Activated CD4-positive, alpha-beta T cell treated with anti-CD3 and anti-CD28 coated beads, Interleukin-2, amount 50 U/mL, for 16 hours (primary cell): ENCODE results near the gene B4GALNT1.
A peak's percentile ranks its signal among the peaks of the same experiment; 100 is the strongest.
"Not testable (repeated sequence)": the region's sequence is repeated elsewhere in the genome, so short reads cannot be mapped to it uniquely, and the experiment has no call there.

Experiments
- DNase-seq: peaks from one replicate; pipeline ENCODE4 v3.0.0-alpha.2; 2020

The B4GALNT1 gene

DNA sequence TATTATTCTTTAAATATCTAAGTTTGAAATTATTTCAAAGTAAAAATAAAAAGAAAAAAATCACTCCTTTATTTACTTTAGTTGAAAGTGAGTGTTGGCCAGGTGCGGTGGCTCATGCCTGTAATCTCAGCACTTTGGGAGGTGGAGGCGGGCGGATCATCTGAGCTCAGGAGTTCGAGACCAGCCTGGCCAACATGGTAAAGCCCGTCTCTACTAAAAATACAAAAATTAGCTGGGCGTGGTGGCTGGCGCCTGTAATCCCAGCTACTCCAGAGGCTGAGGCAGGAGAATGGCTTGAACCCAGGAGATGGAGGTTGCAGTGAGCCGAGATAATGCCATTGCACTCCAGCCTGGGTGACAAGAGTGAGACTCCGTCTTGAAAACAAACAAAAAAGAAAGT, 3.7 kb upstream of the B4GALNT1 start:
- DNase-seq = not testable (repeated sequence)

DNA sequence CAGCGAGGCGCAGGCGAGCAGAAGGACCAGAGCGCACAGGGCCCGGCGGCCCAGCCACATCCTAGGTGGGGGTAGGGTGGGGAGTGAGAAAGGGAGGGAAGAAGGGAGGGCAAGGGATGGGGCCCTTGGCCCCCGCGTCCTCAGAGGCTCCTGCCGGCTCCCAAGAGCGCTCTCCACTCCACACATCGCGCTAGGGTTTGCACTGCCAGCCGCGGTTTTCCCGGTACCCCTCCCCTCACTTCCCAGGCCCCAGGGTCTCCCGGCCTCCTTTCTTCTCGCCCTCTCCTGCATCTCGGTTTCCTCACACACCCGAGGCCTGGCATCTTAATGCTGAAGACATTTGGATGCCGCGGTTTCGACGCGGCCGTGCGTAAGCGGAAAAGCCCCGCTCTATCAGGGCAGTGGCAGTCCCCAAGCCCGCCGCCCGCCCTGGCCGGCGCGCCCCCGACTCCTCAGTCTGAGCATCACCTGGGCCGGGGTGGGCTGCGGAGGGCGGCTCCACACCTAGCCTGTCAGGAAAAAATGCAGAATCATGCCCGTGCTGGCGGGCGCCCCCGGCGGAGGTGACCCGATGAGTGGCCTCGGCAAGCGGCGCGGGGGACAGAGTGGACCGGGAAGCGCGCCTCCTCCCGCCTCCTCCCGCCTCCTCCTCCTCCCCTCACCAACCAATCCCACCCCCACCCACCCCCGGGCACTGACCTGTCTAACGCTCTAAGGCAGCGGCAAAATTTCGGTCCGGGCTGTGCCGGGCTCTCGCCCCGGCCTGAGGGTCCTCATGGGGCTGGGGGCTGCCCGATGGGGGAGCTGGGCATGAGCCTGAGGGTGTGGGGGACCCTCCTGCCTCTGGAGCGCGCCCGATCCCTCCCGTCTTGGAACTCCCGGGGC, 686 bp downstream of the B4GALNT1 start:
- DNase-seq = peak; percentile 16

DNA sequence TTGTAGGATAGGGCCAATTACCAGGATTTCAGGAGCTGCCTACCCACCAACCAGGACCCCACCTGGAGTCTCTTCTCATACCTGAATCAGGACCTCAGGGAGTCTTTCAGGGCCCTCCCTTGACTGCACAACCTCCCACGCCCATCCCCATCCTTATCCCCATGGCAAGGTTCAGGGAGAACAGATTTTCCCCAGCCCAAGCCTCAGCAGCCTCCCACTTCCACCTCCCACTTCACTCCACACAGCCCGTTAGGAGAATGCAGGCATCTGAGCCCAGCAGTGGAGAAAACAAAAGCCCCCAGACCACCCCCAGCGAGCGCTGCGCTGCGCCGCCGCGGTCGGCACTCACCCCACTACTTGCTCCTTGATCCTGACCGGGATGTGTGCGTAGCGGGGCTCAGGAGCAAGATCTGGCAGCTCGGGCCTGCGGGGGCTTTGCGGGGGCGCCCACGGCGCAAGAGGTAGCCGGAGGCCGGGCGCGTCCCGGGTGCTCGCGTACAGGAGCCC, 1.4 kb downstream of the B4GALNT1 start:
- DNase-seq = no peak

DNA sequence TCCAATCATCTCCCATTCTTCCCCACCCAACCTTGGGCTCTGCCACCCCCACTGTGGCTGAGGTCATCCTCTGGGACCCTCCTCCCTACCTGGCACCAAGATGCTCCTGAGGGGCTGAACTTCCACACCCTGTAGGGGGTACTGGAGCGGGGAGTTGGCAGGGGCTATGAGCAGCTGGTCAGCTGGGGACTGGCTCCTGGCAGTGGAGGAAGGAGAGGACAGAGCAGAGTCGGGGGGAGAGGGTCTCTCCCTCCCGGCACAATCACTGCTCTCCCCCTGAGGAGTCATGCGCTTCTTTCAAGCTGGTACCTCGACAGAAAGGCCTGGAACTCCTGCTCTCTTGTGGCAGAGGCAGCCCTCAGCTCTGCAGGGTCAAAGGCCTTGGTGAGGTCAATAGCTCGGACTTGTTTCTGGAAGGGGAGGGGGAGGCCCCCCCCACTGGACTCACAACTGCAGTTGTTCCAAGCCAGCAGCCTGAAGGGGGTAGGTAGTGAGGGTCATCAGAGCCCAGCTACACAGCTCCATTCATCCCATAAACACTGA, 2.0 kb downstream of the B4GALNT1 start:
- no peak for DNase-seq

DNA sequence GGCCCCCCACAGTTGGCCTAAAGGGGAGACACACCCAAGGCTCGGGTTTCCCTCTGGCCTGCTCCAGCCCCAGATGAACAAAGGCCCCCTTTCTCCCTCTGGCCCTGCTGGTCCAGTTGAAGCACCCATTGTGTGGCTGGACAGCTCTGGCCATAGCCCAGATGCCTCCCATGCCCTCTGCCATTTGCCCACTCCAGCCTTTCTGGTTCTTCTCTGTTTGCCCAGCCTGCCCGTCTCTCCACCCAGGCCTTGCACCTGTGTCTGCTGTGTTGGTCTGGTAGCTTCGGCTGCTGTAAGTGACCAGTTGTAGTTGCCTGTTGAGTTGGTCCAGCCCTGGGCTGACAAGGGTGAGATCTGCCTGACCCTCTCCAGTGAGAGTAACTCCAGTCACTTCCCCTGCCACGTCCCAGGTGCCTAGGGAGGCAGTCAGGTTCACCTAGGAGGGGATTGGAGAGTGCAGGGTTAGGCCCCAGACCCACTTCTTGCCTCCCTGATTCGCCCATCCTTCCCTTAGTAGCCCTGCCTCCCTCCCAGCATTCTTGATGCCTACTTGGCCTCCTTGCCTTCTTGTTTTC, 3.0 kb downstream of the B4GALNT1 start:
- no peak for DNase-seq

DNA sequence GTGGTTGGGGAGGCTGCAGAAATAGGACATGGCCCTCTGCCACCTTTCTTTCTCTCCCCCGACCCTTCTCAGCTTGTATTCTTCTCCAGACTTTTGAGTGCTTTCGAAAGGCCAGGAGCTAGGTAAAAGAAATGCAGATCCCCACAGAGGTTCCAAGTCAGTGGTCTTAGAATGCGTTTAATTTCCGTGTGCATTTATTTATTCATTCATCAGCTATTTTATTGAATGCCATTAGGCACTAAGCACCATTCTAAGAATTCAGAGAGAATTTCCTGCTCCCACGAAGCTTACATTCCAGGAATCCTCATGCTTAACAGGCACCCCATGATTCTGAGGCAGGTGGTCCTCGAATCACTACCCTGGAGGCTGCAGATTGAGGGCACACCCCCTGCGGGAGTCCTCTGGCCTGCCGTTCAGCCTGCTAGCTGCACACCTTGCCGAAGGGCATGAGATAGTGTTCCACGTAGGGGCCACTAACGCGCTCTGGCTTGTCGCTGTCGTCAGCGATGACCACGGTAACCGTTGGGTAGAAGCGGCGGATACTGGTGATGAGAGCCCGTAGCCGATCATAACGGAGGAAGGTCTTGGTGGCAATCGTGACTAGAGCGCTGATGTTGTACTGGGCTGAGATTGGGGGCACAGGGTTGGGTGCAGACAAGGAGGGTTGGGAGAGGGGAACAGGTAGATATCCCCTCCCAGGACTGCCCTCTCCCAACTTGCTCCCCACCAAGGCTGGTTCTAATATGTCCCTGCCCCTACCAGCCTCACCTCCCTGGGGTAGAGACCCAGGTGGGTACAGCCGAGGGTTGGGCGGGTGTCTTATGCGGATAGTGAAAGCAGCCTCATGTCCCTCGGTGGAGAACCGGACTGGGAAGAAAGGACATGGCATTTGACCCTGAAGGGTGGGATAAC, 4.5 kb downstream of the B4GALNT1 start:
- DNase-seq = no peak

DNA sequence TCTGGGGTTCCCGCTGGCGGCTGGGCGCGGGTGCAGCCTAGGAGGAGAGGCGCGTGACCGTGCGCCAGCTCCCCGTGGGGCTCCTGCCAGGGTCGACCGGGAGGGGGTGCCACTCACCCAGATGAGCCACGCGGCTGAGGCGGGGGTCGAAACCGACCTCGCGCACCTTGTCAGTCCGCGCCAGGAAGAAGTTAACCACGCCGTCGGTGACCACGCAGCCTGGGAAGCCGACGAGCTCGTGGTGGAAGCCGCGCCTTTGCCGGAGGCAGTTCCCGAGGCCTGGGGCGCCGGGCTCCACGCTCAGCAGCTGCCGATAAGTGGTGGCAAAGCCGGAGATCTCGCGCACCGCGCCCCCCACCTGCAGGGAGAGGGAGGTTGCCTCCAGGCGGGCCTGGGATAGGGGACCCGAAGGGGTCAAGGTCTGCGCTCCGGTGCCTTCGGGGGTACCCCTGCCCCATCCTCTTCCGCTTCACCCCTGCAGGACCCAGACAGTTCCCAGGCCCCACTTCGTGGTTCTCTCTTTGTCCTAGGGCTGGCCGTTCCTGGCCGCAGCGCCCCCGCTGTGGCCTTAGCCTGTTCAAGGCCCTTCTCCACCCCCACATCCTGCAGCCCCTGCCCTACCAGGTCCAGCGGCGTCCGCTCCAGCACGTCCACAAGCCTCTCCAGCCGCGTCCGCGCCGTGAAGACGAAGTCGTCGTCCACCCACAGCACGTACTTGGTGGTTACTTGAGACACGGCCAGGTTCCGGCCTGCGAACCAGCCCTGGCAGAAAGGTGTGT, 5.3 kb downstream of the B4GALNT1 start:
- DNase-seq = peak; percentile 26

DNA sequence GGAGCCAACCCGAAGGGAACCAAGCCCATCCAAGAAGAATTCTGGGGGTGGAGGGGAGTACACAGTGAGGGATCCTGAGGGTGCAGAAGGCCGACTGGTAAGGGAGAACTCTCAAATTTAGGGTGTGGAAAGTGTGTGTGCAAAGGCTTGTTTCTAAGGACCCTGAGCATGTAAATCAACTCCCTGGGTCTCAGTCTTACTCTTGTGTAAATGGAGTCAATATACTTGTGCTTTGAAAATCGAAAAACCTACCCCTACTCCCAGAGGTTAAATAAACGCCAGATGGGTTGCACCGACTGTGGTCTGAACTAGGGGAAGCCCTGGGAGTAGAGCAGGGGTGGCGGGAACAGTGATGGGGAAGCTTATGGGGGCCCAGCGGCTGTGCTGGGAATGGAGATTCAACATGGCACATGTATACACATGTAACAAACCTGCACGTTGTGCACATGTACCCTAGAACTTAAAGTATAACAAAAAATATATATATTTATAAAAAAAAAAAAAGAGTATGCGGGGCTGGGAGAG, 6.0 kb downstream of the B4GALNT1 start:
- no peak for DNase-seq

DNA sequence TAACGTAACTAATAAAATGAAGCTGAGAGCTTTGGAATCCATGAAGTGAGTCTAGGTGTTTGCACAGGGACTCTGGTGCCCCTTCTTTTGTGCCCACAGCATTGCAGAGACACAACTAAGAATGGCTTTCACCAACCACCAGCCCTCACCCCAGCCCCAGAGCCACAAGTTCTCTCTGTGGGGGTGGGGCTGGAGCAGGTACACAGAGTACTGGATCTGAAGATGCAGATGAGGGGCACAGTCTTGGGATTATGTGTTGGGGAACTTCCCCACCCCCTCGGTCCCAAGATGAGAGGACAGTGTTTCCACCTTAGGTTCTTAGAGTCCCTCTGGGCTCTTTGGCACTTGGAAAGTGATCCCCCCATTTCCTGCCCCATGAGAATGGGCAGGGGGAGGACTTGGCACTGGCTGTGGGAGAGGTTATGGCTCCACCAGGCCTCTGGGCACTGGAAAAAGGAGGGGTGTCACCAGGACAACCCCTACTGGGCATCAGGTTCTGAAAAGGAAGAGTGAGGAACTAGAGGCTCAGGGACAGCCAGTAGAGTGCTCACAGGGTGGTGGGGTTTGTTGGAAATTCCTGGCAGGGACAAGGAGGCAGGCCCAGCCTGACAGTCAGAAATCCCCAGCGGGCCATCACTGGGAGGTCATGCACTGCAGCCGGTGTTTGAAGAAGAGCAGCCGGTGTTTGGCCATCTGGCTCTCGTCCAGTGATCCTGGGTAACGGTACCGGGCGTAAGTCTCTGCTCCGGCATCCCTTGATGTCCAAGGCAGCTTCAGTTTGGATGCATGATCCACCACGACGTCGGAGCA, 6.7 kb downstream of the B4GALNT1 start:
- no peak for DNase-seq

DNA sequence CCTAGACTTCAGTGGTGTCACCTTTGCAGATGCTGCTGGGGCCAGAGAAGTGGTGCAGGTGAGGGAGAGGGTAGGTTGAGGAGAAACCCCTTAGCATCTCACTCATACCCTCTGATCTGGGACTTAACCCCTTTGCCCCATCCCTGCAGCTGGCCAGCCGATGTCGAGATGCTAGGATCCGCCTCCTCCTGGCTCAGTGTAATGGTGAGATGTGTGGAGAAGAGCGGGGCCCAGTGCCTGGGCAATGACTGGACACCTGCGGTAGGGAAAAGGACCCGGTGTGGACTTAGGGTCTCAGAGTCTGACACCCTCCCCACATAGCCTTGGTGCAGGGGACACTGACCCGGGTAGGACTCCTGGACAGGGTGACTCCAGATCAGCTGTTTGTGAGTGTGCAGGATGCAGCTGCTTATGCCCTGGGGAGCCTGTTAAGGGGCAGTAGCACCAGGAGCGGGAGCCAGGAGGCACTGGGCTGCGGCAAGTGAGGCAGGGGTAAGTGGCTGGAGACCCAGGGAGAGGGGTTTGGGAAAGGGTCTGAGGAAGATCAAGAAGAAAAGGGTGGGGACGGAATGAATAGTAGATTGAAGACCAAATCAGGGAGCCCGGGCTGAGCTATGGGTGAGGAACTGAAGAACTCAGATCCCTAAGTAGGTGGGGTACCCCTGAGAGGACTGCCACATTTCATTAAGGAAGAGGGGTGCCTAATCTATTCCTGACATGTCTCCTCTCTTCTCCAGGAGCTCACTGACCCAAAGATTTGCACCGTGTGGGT, 7.6 kb downstream of the B4GALNT1 start:
- no peak for DNase-seq

DNA sequence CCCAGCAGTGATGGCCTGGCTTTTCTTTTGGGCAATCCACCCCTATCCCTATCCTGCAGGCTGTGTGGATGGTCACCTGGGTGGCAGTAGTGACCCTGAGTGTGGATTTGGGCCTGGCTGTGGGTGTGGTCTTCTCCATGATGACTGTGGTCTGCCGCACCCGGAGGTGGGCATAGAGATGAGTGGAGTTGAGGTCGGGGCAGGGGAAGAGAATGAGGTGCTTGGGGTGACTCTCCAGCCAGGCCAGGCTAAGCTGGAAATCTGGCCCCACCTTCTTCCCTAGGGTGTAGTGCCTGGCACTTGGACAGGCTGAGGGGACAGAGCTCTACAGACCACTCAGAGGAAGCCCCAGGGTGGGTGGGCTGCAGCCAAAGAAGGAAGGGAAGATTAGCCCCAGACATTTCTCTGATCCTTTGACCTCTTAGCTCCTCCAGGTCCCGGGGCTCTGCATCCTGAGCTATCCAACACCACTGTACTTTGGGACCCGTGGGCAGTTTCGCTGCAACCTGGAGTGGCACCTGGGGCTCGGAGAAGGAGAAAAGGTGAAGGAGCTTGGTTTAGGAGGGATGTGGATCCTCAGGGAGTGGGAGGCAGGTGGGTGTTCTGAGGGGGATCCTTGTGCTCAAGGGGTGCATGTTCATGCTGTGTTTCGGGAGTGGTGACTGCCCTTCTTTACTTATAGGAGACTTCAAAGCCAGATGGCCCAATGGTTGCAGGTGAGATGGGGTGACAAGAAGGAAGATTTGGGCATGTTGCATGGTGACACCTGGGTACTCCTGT, 8.4 kb downstream of the B4GALNT1 start:
- no peak for DNase-seq

DNA sequence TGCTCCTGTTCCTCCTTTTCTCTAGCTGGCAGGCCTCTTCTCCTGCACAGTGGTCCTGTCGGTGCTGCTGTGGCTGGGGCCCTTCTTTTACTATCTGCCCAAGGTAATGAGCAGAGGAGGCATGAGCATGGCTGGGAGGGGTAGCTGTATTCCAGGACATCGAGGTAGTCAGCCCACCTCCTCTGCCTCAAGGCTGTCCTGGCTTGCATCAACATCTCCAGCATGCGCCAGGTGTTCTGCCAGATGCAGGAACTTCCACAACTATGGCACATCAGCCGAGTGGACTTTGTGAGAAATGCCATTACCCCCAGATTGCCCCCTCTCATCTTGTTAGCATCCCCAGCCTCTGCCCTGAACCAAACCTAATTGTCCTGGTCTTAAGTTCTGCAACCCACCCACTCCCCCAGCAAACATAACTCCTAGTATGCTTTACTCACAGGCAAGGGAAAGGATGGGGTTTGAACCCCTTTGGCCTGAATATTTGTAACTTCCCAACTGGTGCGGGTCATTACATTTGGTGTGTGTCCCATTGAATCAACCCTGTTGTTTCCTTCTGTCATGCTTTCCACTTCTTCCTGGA, 9.1 kb downstream of the B4GALNT1 start:
- no peak for DNase-seq

DNA sequence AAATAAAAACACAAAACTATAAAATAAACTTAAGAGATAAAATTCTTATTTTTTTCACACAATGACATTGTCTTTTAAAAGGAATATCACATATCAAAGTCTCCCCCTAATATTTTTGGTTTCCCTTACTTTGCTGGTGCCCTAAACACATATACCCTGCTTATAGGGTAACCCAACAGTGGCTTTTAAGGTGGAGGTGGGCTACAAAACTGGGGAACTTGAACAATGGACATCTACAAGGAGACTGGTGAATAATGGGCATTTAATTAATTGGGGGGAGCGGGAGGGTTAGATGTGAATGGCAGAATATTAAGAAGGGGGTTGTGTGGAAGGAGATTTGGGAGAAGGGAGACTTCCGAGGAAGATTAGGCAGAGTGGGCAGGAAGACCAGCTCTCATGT, 9.6 kb downstream of the B4GALNT1 start:
- no peak for DNase-seq

DNA sequence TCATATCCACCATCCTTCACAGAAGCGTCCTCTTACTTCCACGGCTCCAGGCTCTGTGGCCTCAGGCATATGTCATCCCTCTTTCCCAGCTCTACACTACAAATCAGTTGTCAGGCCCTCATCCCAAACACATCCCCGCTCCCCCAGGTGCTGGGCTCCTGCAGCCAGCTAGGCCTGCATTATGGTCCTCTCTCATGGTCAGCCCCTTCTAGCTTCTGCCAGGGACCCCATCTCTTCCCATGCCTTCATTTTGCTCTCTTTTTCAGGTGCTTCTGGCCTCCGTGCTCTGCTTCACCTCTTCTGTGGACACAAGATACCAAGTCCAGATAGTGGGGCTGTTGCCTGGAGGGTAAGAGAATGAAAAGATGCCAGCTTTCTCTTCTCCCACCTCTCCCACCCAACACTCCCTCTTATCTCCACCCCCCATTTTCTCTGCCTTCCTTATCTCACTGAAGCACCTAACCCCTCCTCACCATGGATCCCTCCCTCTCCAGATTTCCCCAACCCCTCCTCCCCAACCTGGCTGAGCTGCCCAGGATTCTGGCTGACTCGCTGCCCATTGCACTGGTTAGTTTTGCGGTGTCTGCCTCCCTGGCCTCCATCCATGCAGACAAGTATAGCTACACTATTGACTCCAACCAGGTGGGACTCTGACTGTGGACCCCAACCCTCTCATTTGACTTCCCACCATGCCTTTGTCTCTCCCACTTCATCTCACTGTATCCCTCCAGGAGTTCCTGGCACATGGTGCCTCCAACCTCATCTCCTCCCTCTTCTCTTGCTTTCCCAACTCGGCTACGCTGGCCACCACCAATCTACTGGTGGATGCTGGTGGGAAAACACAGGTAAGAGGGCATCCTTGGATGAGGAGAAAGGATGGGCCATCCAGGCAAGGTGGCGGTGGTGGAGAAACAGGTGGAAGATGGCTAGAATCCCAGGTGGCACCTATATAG, 10.4 kb downstream of the B4GALNT1 start:
- no peak for DNase-seq

DNA sequence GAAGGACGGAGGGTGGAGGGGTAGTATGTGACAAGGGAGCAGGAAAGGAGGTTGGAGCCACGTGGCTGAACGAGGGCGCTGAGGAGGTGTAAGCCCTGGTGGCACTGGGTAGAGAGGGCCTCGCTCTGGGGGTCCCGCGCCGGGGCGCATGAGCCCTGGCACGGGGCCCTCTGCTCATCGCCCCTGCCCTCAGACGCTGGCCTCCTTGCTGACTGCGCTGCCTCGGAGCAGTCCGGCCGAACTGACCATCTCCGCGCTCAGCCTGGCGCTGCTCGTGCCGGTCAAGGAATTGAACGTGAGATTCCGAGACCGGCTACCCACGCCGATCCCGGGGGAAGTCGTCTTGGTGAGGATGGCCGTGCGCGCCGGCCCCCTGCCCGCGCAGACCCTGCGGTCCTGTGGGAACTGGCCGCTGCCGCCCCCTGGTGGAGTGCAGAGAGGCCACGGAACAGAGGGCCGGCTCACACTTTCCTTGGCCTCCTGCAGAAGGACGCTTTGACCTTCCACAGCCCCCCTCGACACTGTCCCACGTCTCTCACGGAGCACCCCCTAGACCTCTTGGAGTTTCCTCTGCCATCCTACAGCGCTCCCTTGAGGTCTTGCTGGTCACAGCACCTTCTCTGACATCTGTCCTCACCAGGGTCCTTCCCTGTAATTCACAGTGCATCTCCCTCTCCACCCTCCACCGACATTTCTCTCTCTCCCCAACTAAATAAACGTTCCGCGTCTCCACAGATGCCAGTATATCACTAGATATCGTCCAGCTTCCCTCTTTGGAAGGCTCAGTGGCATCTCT, 11.3 kb downstream of the B4GALNT1 start:
- DNase-seq = peak; percentile 51

DNA sequence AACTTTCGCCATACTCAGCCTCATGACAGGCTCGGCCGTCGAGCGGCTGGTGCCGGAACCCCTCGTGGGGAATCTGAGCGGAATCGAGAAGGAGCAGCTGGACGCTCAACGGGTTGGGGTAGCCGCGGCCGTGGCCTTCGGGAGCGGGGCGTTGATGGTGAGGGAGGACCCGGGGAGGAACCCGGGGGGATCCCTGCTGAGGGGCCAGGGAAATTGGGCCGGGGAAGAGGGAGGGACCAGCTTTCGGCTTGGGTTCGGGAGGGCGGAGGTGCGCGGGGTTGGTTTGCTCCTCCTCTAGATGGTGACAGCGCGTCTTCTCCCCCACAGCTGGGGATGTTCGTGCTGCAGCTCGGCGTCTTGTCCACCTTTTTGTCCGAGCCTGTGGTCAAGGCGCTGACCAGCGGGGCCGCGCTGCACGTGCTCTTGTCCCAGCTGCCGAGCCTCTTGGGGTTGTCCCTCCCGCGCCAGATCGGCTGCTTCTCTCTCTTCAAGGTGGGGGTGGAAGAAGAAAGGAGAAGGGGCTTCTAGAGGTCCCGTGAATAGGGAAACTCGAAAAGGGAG, 12.0 kb downstream of the B4GALNT1 start:
- DNase-seq = no peak
